Sigmoid colon (tissue), 4 donors: Measurements from ENCODE around the gene TRIM39.

Experiments
- EP300 ChIP-seq, 4 donors: sonication (generic); formaldehyde crosslinking; IDR thresholded peaks; one replicate each; pipeline ENCODE4 v1.6.1; 2017; ENCODE audit warnings: antibody characterized with exemption in 4 of 4
- POLR2A ChIP-seq, 2 donors: fragments of 450-650 bp; IDR thresholded peaks; one replicate each; pipeline ENCODE4 v1.6.1; 2016; ENCODE audit warnings: antibody characterized with exemption in 2 of 2, mild to moderate bottlenecking in 2 of 2, moderate library complexity in 2 of 2
- POLR2AphosphoS5 ChIP-seq, 4 donors: sonication (generic); formaldehyde crosslinking; IDR thresholded peaks; one replicate each; pipeline ENCODE4 v1.6.1; 2017; ENCODE audit warnings: antibody characterized with exemption in 4 of 4
- TF ChIP-seq, protein P1 (sequence below), 4 experiments: fragments of 450-650 bp in 3 of 4; fragments of 200-600 bp in 1 of 4; IDR thresholded peaks; one replicate each; pipeline ENCODE4 v1.5.1; 2016 to 2019; ENCODE audit warnings: antibody characterized with exemption in 4 of 4, mild to moderate bottlenecking in 3 of 4, moderate library complexity in 2 of 4

DNA sequence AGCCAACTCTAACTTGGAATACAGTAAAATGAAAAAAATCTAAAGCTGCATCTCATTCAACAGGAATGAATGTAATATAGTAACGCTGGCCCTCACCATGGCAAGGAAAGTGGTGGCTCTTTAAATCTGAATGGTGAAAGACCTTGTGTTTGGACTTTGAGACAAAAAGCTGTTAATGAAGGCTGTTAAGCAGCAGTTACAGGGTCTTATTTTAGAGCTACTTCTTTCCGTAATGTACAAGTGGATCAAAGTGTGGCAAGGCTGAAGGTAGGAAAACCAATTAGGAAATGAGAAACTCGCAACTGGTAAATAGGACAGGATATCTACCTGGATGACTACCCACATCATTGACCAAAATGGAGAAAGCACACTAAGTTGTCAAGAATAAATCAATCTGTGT is 11.6 kb upstream of the TRIM39 start:
- TF ChIP-seq, protein P1, sequence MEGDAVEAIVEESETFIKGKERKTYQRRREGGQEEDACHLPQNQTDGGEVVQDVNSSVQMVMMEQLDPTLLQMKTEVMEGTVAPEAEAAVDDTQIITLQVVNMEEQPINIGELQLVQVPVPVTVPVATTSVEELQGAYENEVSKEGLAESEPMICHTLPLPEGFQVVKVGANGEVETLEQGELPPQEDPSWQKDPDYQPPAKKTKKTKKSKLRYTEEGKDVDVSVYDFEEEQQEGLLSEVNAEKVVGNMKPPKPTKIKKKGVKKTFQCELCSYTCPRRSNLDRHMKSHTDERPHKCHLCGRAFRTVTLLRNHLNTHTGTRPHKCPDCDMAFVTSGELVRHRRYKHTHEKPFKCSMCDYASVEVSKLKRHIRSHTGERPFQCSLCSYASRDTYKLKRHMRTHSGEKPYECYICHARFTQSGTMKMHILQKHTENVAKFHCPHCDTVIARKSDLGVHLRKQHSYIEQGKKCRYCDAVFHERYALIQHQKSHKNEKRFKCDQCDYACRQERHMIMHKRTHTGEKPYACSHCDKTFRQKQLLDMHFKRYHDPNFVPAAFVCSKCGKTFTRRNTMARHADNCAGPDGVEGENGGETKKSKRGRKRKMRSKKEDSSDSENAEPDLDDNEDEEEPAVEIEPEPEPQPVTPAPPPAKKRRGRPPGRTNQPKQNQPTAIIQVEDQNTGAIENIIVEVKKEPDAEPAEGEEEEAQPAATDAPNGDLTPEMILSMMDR (IDR thresholded peaks at IDR 0.05): no peak
- TF ChIP-seq POLR2A (IDR thresholded peaks at IDR 0.05): no peak
- TF ChIP-seq POLR2AphosphoS5 (IDR thresholded peaks at IDR 0.05): no peak
- TF ChIP-seq EP300 (IDR thresholded peaks at IDR 0.05): no peak
